Calu3 (cell line): ENCODE results near the gene BRS3. TPM values are rescaled to one million over a fixed set of nuclear protein-coding genes. Genes with fewer than 3 reads are reported as not detected.

Source experiments
- BruUV-seq: library from RNA; stranded (reverse); fragments of 400-500 nt; replicated peaks from 2 replicates; lab custom pipeline; 2021; lab: Mats Ljungman, UMichigan
- CTCF ChIA-PET: fragments of 300-600 bp; sonication (Branson Sonifier 250); formaldehyde crosslinking; loops from one replicate; lab custom pipeline; 2022; ENCODE audit warnings: antibody characterized with exemption; lab: Charles Lee
- DNase-seq: peaks from one replicate; pipeline ENCODE4 v3.0.0; 2022
- H3K27ac Mint-ChIP-seq: one replicate; pipeline ENCODE4 v1.8.0; 2022; ENCODE audit warnings: mixed read lengths; ENCODE audit not compliant: unreplicated experiment
- H3K27me3 Mint-ChIP-seq: one replicate; pipeline ENCODE4 v1.8.0; 2022; ENCODE audit warnings: mixed read lengths; ENCODE audit not compliant: unreplicated experiment
- H3K36me3 Mint-ChIP-seq: one replicate; pipeline ENCODE4 v1.8.0; 2022; ENCODE audit warnings: mild to moderate bottlenecking, moderate library complexity, mixed read lengths; ENCODE audit not compliant: insufficient read depth, unreplicated experiment
- H3K4me1 Mint-ChIP-seq: one replicate; pipeline ENCODE4 v1.8.0; 2022; ENCODE audit warnings: mild to moderate bottlenecking, low read depth, mixed read lengths; ENCODE audit not compliant: unreplicated experiment
- H3K4me3 Mint-ChIP-seq: one replicate; pipeline ENCODE4 v1.8.0; 2022; ENCODE audit warnings: mild to moderate bottlenecking, low read depth, moderate library complexity, mixed read lengths; ENCODE audit not compliant: unreplicated experiment
- H3K9me3 Mint-ChIP-seq: one replicate; pipeline ENCODE4 v1.8.0; 2022; ENCODE audit warnings: low read depth, mixed read lengths; ENCODE audit not compliant: unreplicated experiment
- intact Hi-C: fragments of 100-400 bp; cut with micrococcal nuclease; formaldehyde crosslinking; loops from one replicate; pipeline ENCODE4 v1.10.0; 2022; ENCODE audit not compliant: unreplicated experiment
- total RNA-seq: library from RNA; stranded (reverse); gene quantifications from 2 replicates; pipeline ENCODE4 v1.2.3, GENCODE V29; 2022
- TF ChIP-seq, protein P1 (sequence below): fragments of 200-600 bp; IDR thresholded peaks from one replicate; pipeline ENCODE4 v1.8.0; 2022; ENCODE audit warnings: antibody characterized with exemption; ENCODE audit not compliant: unreplicated experiment

The BRS3 gene
- total RNA-seq, 1 experiment from 2014 or later = not detected

DNA sequence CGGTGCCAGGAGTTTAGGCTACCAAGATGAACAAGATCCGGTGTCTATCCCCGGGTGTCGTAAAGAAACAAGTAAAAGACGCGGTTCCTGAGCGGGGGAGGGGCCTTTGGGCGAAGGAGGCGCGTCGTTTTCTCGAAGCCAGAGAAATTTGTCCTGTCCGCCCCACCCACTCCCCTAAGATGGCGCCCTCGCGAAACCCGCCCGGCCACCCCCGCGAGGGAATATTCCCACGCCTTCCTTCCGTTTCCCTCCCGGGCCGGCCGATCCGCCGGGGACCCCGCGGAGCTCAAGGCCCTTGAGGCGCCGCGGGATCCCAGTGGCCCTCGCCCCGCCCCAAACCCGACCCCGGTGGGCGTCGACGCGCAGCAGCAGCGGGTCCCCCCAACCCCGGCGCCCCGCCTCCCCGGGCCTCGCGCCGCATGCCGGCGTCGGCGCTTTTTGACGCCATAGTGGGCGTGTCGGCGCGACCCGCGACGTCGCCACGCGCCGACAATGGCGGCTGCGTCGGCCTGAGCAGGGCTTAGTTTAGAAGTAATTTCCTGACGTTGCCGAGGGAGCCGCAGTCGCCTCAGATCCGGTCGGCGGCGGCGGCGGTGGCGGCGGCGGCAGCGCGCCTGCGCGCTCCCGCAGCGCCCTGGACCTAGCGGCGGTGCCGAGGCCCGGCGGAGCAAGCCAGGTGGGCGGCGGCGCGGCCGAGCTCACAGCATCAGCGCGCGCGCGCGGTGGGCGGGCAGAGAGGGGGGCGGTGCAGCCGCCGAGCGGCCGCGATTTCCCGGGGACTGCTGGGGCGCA is 9.2 kb downstream of the BRS3 start:
- Mint-ChIP-seq H3K4me1 (peaks cover 5% of the 10 kb centered on the region), H3K4me3 (peak overlapping the region; percentile 73), H3K36me3 (peaks cover 28% of the 10 kb centered on the region), H3K27ac (peak overlapping the region; percentile 82), H3K9me3 (no peaks in the 10 kb centered on the region), H3K27me3 (peaks cover 6% of the 10 kb centered on the region)
- no TSS peak for BruUV-seq
- intact Hi-C loops = loop anchor here (1.0 to 5.0 kb wide), 2 partner anchors 35 to 80 kb away; partner anchors contain the start of gene VGLL1
- TF ChIP-seq, protein P1, sequence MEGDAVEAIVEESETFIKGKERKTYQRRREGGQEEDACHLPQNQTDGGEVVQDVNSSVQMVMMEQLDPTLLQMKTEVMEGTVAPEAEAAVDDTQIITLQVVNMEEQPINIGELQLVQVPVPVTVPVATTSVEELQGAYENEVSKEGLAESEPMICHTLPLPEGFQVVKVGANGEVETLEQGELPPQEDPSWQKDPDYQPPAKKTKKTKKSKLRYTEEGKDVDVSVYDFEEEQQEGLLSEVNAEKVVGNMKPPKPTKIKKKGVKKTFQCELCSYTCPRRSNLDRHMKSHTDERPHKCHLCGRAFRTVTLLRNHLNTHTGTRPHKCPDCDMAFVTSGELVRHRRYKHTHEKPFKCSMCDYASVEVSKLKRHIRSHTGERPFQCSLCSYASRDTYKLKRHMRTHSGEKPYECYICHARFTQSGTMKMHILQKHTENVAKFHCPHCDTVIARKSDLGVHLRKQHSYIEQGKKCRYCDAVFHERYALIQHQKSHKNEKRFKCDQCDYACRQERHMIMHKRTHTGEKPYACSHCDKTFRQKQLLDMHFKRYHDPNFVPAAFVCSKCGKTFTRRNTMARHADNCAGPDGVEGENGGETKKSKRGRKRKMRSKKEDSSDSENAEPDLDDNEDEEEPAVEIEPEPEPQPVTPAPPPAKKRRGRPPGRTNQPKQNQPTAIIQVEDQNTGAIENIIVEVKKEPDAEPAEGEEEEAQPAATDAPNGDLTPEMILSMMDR = no peak
- CTCF ChIA-PET = interaction anchor here (0.6 to 1.4 kb wide), 3 partner anchors 29 to 75 kb away, joined by 3 to 6 read pairs (median 3); no protein-coding TSS in a partner anchor
- DNase-seq = peak; percentile 86

DNA sequence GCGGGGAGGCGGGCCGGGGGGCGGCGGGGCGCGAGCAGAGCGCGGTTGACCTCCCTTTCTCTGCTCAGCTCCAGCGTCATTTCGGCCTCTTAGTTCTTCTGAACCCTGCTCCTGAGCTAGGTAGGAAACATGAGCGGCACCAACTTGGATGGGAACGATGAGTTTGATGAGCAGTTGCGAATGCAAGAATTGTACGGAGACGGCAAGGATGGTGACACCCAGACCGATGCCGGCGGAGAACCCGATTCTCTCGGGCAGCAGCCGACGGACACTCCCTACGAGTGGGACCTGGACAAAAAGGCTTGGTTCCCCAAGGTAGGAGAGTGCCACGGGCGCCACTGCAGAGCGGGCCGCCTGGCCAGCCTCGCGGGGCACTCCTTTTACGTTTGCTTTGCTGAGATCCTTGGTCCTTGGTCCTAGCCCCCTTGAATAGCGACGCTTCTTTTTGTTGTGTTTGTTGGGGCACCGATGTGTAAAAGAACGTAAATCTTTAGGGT is 9.9 kb downstream of the BRS3 start, which contains the start of gene HTATSF1:
Gene HTATSF1 (plus strand): TSS at position 37 of the 497 bp plus-strand sequence. CDS start 93 bp downstream, at position 130.
- Mint-ChIP-seq H3K27ac (peak within 1 kb of the TSS; percentile 82), H3K4me3 (peak within 1 kb of the TSS; percentile 73), H3K9me3 (no peaks in the 10 kb centered on the region), H3K4me1 (peaks cover 5% of the 10 kb centered on the region), H3K27me3 (no peaks in the 10 kb centered on the region), H3K36me3 (peaks cover 28% of the 10 kb centered on the region)
- intact Hi-C loops = loop anchor here (5.0 kb wide), 1 partner anchor 35 kb away; the partner anchor contains the start of gene VGLL1
- DNase-seq = no peak
- TF ChIP-seq, protein P1 = no peak
- BruUV-seq = no TSS peak
- CTCF ChIA-PET = interaction anchor here (0.6 to 1.4 kb wide), 3 partner anchors 25 to 74 kb away, joined by 3 to 6 read pairs (median 3); no protein-coding TSS in a partner anchor

DNA sequence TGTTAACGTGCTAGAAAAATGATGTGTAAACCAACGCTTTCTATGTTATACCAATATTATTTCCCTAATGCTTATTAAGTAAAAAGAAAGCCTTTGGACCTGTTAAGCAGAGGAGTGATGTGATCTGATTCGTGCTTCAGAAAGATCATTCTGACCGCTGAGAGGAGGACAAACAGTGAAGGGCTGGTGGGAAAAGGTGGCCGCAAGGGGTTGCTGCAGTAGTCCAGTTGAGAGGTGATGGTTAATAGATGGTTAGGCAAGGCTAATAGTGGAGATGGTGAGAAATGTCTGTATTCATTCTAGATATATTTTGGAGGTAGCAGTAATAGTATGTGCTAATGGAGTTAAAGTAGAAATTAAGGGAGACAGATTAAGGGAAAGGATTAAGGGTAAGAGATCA is 31.3 kb downstream of the BRS3 start:
- H3K4me3 Mint-ChIP-seq = no peak overlapping the region
- no peak overlapping the region for H3K27ac Mint-ChIP-seq
- H3K9me3 Mint-ChIP-seq = no peaks in the 10 kb centered on the region
- H3K4me1 Mint-ChIP-seq = no peaks in the 10 kb centered on the region
- BruUV-seq = no TSS peak
- H3K27me3 Mint-ChIP-seq = no peaks in the 10 kb centered on the region
- no peaks in the 10 kb centered on the region for H3K36me3 Mint-ChIP-seq
- CTCF ChIA-PET = no interaction called here
- TF ChIP-seq, protein P1 = no peak
- DNase-seq = no peak
- intact Hi-C loops = no loop called here

DNA sequence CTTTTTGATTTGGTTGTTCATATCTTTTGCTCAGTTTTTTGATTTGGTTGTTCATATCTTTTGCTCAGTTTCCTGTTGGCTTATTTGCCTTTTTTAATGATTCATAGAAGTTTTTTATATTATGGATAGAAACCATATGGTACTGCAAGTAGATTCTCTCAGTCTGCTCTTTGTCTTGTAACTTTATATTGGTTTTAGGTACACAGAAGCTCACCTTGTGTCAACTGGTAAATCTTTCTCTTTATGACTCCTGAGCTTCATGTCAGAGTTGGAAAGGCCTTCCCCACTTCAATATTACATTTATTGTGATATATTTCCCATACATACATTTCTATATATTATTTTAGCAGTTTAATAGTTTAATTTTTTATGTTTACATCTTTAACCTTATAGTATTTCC is 36.0 kb downstream of the BRS3 start:
- Mint-ChIP-seq H3K9me3 (peaks cover 2% of the 10 kb centered on the region), H3K36me3 (no peaks in the 10 kb centered on the region), H3K27me3 (no peaks in the 10 kb centered on the region), H3K4me3 (no peak overlapping the region), H3K27ac (no peak overlapping the region), H3K4me1 (peaks cover 45% of the 10 kb centered on the region)
- CTCF ChIA-PET = no interaction called here
- TF ChIP-seq, protein P1 = no peak
- no peak for DNase-seq
- BruUV-seq = no TSS peak
- intact Hi-C loops = no loop called here
